Testis (tissue), 2 donors: ENCODE results near the gene ACSL6.

Source experiments
- CTCF ChIP-seq, 3 experiments: fragments of 450-650 bp in 2 of 3; fragments of 200-600 bp in 1 of 3; sonication (generic) in 1 of 3; IDR thresholded peaks; one replicate each; pipeline ENCODE4 v1.5.1; 2016 to 2019; ENCODE audit warnings: antibody characterized with exemption in 3 of 3, mild to moderate bottlenecking in 2 of 3, moderate library complexity in 1 of 3
- POLR2A ChIP-seq: fragments of 450-650 bp; IDR thresholded peaks from one replicate; pipeline ENCODE4 v1.6.1; 2017; ENCODE audit warnings: antibody characterized with exemption, mild to moderate bottlenecking, moderate library complexity

DNA sequence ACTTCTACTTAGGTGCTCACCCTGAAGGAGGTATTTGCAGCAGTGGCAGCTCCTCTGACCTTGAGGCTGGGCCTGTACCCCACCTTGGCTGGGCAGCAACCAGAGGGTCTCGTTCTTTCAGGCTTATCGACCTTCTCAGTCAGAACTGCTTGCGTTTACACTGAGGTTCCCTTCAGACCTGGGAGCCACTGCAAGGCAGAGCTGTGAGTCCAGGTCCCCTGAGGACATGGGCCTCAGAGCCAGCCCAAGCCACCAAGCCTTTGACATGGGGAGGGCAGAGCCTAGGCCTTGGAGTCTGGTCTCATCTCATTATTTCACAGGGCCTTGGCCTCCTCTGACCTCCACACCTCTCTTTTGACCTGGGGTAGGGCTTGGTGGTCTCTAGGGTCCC, 13.7 kb downstream of the ACSL6 start:
- TF ChIP-seq CTCF (IDR thresholded peaks at IDR 0.05) (no peak), POLR2A (no peak)
